GM21526 (cell line): ENCODE data around the gene FLYWCH1.

Source experiments
- ATAC-seq: cut with Tn5 transposase; IDR thresholded peaks from one replicate; pipeline ENCODE4 v1.9.1; 2021; ENCODE audit warnings: moderate library complexity; ENCODE audit not compliant: unreplicated experiment, low FRiP score

FLYWCH1 gene, protein sequence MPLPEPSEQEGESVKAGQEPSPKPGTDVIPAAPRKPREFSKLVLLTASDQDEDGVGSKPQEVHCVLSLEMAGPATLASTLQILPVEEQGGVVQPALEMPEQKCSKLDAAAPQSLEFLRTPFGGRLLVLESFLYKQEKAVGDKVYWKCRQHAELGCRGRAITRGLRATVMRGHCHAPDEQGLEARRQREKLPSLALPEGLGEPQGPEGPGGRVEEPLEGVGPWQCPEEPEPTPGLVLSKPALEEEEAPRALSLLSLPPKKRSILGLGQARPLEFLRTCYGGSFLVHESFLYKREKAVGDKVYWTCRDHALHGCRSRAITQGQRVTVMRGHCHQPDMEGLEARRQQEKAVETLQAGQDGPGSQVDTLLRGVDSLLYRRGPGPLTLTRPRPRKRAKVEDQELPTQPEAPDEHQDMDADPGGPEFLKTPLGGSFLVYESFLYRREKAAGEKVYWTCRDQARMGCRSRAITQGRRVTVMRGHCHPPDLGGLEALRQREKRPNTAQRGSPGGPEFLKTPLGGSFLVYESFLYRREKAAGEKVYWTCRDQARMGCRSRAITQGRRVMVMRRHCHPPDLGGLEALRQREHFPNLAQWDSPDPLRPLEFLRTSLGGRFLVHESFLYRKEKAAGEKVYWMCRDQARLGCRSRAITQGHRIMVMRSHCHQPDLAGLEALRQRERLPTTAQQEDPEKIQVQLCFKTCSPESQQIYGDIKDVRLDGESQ

DNA sequence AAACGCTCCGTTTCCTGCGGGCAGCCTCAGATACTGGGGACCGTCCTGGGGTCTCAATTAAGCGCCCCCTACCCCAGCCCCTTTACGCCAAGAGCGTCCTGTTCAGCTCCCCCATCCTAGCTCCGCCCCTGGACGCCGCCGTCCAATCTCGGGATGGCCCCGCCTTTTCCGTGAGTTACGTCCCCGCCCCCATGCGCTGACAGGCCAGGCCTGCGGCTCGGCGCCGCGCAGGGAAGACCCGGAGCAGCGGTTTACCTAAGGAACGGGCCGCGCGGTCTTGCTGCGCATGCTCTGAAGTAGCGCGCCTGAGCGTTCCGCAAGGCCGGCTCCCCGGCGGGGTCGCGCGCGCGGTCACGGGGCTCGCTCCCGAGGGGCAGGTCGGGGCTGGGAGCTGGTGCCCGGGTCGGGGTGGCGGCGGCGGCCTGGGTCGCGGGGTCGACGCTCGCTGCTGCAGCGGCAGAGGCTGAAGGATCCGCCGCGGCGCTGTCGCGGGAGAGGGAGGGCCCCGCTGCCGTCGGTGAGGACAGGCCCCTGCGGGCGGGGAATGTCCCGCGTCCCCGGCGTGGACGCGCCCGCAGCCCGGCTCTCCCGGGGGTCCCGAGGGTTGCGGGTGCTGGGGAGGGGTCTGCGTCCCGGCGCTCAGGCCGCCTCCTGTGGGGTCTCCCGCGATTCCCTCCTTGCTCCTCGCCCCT lies at the start of gene FLYWCH1:
FLYWCH1 (plus strand) TSS at position 294 of the 692 bp plus-strand sequence. CDS start 17,755 bp downstream, outside the sequence.
- ATAC-seq: peak; percentile 74

DNA sequence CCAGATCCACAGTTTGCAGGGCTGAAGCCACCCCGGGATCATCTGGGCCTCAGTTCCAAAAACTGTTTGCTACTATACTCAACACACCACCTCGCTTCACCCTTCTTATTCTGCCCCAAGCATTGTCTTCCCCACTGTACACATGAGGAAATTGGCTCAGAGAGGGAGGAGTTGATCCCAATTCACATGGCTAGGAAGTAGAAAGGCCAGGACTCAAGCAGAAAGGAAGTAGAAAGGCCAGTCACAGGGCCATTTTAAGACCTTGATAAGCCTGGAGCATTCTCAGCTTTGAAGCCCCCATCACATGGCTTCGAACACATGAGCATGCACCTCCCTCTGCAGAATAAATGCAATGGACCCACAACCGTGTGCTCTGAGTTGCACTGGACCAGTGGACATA lies 46.1 kb upstream of the FLYWCH1 start:
- ATAC-seq: no peak

DNA sequence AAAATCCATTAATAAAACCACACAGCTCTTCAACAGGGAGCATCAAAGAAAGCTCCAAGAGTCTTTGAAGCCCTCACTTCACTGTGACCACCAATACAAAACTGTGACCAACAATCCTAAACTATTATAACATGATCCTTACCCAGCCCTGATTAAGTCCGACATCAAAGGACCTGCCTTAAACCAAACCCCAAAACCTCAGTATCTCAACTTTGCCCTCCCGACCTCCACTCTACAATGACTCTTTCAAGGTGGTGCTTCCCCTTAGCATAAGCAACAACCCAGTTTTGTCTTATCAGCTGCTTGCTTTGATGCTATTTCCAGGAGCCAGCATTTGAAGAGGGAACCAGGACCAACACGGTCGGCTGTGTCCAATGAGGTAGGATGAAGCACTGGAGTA lies 45.3 kb upstream of the FLYWCH1 start:
- no peak for ATAC-seq

DNA sequence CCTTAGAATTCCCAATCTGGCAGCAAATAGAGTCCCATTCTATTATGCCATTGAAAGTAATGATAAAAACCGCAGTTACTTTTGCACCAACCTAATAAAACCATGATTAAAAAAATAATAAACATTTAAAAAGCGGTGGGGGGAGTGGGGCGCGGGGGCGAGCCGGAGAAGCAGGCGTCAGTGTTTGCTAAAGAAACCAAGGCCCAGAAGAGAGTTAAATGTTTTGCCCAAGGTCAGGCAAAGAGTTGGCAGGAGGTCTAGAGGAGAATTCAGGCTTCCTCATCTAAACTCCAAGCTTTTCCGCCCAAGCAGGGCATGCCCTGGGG lies 44.1 kb upstream of the FLYWCH1 start:
- ATAC-seq: no peak

DNA sequence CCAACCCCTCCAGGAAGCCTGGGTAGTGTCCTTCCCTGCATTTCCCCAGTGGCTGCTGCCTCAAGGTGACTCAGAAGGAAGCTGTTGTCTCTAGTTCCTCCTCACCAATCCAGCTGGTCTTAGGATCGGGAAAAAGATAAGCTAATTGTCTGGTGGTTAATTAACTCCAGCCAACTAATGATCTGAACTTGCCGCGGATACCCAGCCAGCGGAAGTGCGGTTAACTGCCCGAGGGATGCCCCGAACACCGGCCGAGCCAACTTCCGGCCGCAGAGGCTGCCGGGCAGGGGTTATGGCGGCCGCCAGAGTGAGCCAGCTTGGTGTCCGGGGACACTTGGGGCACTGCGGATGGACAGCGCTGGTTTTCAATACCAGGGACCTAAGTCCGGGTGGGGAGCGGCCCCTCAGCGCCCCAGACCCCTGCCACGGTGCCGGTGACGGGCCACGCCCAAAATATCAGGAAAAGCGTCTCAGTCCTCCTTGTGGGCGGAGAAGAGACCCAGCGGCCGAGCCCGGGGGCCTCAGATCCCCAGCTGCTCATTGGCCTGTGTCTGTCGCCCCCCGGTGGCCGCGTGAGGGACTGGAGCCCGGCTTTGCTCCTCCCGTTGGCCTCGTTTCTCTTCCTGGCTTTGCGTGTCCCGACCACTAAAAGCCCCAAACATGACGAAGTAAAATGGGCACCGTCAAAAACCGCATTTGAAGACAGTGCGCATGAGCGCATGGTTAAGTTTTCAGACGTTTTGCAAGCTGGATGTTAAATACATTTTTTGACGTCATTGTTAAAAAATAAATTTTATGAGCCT lies 43.5 kb upstream of the FLYWCH1 start:
- peak; percentile 78 for ATAC-seq

DNA sequence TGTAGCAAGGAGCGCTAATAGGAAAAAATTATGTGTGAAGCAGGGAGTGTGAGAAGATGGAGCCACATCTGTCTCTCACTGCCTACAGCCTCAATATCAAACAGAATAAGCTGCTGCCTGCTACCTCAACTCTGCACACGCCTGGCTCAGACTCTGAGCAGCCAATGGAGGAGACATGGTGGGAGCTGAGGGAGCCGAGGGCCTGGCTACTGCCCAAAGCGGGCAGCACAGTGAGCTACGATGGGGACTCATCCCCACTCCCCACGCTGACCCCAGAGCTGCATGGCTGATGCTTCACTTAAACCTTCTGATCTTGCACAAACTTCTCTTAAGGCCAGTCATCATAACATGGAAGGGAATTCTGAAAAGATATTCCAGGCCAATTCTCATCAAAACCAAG lies 39.8 kb upstream of the FLYWCH1 start:
- no peak for ATAC-seq

DNA sequence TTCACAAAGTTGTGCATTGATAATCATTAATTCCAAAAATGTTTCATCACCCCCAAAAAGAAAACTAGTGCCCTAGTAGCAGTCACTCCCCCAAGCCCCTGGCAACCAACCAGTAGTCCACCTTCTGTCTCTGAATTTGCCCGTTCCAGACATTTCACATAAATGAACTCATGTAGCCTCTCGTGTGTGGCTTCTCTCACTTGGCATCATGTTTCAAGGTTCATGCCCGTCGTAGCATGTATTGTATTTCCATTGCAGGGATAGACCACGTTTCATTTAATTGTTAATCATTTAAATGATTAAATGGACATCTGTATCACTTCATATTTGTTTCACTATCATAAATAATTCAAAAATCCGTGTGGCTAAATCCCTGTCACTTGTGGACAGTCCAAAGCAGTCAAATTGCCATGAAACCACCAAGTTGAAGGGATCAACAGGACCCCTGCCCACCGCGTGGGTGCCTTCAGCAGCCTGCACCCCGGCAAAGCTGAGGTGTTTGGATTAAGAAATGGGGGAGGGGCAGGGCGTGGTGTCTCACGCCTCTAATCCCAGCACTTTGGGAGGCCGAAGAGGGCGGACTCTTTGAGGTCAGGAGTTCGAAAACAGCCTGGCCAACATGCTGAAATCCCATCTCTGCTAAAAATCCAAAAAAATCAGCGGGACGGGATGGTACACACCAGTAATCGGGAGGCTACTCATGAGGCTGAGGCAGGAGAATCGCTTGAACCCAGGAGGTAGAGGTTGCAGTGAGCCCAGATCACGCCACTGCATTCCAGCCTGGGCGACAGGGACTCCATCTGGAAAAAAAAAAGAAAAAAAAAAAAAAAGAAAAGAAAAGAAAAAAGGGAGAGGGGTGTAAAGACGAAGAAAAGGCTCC lies 37.5 kb upstream of the FLYWCH1 start:
- ATAC-seq: no peak

DNA sequence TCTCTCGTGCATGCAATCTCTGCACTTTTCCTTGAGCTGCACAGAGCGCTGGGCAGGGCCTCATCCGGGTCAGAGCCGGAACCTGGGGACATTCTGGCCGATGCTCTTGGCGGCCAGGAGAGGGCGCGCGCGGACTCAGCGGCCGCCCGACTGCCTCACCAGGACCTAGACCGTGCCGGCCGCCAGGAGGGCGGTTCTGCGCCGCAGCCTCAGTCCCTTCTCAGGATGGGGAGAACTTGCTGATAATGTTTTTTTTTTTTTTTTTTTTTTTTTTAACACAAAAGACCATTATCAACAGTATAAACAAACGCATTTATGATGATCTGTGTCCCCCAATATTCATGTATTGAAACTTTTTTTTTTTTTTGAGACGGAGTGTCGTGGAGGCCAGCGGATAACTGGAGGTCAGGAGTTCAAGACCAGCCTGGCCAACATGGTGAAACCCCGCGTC lies 36.8 kb upstream of the FLYWCH1 start:
- peak; percentile 68 for ATAC-seq

DNA sequence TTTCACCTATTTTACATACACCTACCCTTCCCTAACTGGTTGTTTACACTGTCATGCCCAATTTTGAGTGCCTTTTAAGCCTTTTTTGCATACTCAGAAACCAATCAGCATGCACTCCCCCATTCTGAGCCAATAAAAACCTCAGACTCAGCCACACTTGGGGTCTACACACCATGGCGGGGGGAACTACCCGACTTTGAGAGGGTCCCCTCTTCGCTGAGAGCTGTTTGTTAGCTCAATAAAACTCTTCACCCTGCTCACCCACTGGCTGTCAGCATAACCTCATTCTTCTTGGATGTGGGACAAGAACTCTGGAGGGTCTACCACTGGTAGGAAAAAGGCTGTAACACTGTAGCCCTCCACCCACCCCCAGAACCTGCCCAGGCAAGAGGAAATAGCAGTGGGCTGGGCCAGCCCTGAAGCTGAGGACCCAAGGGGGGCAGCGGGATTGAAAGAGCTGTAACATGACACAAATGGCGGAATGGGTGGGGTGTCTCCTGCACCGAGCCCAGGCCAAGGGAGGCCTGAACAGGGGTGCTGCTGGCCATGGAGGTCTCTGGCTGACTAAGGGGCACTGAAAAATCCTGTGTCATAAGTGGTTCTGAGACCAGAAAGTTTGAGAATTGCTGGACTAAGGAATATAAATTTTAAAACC lies 31.8 kb upstream of the FLYWCH1 start:
- ATAC-seq: no peak

DNA sequence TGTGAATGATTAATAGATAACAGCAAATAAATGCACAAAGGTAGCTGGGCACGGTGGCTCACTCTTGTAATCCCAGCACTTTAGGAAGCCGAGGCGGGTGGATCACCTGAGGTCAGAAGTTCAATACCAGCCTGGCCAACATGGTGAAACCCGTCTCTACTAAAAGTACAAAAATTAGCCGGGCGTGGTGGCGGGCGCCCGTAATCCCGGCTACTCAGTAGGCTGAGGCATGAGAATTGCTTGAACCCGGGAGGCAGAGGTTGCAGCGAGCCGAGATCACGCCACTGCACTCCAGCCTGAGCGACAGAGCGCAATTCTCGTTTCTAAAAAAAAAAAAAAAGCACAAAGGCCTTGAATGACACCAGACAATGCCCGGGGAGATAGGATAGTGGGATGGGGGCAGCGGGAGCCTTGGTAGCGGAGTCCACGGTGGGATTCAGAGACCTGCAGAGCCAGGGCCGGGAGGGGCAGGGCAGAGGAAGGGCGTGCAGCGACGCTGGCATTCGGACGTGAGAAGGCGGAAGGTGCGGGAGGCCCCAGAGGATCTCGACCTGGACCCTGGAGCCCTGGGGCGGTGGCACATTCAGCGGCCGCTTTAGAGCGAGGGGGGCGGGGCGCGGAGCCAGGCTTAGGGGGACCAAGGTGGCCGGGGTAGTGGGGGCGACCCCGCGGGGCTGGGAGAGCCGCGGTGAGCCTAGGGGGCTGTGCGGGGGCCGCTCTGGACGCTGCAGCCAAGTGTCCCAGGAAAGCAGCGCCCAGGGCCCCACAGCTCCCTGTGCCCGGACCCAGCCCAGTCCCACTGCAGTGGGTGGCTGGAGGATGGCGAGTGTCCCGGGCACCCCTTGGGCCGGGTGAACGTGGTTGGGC lies 29.7 kb upstream of the FLYWCH1 start:
- peak; percentile 6 for ATAC-seq

DNA sequence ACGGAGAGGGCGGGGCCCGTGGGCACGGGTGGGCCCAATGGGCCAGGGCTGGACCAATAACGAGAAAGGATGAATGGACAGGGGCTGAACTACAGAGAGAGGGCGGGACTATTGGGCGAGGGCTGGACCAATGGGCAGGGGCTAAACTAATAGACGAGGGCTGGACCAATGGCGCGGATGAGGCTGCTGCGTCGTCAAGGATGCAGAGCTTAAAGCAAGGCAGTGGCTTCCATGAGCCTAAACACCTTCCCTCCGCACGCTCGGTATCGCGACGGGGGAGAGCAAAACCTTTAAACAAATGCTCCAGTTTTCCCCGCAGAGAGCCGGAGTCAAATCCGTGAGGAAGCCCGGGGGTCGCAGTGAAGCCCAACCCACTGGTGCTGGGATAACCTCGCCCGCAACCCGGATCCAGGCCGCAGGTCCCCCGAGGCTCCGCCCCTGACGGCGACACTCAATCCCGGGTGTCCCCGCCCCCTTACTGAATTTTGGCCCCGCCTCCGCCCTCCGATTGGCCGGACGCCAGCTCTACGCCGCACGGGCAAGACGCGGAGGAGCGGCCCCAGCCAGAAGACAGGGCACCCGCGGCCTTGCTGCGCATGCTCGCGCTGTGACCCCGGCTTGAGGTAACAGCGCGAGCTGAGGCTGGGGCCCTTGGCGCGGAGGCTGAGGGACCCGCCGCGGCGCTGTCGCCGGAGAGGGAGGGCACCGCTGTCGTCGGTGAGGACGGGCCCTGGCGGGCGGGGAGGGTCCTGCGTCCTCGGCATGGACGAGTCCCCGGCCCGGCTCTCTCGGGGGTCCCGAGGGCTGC lies 28.9 kb upstream of the FLYWCH1 start, which contains the start of gene FLYWCH2:
FLYWCH2 (plus strand) TSS at position 566 of the 808 bp plus-strand sequence. CDS start 13,235 bp downstream, outside the sequence.
- ATAC-seq: peak; percentile 84

DNA sequence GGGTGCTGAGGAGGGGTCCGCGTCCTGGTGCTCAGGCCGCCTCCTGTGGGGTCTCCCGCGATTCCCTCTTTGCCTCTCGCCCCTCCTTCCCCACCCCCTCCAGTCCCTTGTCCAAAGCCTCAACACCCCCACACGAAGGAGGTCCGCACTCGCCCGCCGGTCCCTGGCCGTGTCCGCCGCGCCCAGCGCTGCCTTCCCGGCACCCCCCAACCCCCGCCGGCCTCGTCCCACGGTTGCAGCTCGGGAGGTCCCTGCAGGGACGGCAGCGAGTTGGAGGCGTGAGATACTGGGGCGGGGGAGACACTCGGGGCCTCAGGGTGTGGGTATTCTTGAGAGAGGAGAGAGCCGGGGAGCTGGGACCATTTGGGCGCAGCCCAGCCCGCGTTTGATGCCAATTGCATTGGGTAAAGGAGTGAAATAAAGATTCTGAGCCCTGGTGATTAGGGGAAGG lies 28.2 kb upstream of the FLYWCH1 start:
- ATAC-seq: peak; percentile 2

DNA sequence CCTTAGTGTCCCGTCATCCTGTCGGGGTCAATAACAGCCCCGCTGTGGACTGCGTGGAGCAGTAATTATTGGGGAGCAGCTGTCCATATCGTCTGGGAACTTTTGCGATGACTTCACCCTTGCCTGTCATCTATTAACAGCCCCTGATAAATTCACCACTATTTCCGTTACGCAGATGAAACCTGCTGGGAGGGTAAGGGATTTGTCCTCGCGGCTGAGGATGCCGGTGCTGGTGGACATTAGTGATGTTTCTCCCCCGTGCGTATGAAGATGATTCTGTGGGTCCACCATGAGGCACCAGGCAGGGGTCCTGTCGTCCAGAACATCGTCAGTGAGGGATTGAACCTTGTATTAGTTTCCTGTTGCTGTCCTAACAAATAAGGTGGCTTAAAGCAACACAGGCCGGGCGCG lies 27.7 kb upstream of the FLYWCH1 start:
- no peak for ATAC-seq

DNA sequence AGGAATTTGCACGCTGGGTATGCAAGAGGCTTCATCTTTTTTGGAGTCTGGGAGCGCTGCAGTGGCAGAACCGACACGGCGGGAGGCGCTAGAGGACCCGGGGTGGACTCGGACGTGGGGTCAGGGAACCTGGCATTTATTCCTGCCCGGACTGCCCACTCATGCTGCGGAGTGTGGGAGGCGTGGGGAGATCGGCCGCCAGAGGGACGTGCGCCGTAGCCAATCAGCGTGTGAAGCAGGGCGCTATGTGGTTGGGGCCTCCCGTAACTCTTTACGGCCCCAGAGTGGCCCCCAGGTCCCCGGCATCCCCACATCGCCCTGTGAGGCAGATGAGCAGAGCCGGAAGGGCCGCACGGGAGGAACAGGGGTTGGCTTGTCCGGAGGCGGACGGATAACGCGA lies 17.5 kb upstream of the FLYWCH1 start:
- no peak for ATAC-seq

DNA sequence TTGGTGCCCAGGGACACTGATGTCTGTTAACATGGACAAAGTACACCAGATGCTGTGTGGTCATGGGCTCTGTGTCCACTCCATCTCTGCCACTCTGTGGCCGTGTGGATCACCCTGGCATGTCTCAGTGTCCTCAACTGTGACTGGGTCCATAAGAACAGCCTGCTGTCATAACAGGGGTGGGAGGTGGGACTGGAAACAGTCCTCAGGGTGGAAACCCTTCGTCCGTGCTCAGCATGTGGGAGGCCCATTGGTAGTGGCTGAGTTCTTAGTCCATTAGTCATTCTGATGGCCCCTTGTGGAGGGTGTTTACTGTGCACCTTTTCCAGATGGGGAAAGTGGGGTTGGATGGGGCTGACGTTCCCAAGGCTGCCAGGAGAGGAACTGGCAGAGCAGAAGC lies 15.9 kb upstream of the FLYWCH1 start:
- no peak for ATAC-seq

DNA sequence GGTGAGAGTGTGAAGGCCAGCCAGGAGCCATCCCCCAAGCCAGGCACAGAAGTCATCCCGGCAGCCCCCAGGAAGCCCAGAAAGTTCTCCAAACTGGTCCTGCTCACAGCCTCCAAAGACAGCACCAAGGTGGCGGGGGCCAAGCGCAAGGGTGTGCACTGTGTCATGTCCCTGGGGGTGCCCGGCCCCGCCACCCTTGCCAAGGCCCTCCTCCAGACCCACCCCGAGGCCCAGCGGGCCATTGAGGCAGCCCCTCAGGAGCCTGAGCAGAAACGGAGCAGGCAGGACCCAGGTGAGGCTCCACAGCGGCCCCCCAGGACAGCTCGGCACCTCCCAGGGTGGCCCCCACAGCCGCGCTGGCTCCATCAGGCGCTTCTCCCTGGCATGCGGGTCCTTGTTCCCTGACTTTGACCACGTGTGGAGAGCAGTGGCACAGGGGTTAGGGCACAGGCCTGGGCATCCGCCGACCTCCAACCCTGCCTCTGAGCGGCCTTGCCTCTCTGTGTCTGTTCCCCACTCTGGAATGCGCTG lies 15.2 kb upstream of the FLYWCH1 start:
- no peak for ATAC-seq

DNA sequence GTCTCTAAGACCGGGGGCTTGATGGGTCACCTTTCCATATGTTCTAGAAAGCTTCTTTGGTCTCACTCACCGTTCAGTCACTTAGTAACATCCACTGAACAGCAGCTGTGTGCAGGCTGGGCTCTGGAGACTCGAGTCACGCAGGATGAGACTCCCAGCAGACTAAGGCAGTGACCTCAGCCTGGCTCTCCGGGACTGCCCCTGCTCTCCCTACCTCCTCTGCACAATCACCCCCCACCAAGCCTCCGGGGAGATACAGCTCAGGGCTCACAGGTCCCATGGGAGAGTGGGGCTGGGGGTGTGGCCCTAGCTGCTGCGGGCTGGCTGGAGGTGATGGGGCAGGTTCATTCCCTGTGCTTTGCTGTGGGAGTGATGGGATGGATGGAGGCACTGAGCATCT lies 14.6 kb upstream of the FLYWCH1 start:
- no peak for ATAC-seq
